IPS-18c (cell line): ENCODE measurements around the gene POP5.
A peak's percentile ranks its signal among the peaks of the same experiment; 100 is the strongest.
"Not testable (repeated sequence)": the region's sequence is repeated elsewhere in the genome, so short reads cannot be mapped to it uniquely, and the experiment has no call there.

Experiments used
- H3K4me3 ChIP-seq: 2 replicates; pipeline ENCODE4 v1.7.0; 2013; ENCODE audit warnings: low read depth, mild to moderate bottlenecking, low read length, moderate library complexity; ENCODE audit not compliant: insufficient read depth
- H3K9me3 ChIP-seq: one replicate; pipeline ENCODE4 v1.6.1; 2013; ENCODE audit warnings: mild to moderate bottlenecking, low read length, moderate library complexity; ENCODE audit not compliant: control insufficient read depth, insufficient read depth

POP5 gene, protein sequence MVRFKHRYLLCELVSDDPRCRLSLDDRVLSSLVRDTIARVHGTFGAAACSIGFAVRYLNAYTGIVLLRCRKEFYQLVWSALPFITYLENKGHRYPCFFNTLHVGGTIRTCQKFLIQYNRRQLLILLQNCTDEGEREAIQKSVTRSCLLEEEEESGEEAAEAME

DNA sequence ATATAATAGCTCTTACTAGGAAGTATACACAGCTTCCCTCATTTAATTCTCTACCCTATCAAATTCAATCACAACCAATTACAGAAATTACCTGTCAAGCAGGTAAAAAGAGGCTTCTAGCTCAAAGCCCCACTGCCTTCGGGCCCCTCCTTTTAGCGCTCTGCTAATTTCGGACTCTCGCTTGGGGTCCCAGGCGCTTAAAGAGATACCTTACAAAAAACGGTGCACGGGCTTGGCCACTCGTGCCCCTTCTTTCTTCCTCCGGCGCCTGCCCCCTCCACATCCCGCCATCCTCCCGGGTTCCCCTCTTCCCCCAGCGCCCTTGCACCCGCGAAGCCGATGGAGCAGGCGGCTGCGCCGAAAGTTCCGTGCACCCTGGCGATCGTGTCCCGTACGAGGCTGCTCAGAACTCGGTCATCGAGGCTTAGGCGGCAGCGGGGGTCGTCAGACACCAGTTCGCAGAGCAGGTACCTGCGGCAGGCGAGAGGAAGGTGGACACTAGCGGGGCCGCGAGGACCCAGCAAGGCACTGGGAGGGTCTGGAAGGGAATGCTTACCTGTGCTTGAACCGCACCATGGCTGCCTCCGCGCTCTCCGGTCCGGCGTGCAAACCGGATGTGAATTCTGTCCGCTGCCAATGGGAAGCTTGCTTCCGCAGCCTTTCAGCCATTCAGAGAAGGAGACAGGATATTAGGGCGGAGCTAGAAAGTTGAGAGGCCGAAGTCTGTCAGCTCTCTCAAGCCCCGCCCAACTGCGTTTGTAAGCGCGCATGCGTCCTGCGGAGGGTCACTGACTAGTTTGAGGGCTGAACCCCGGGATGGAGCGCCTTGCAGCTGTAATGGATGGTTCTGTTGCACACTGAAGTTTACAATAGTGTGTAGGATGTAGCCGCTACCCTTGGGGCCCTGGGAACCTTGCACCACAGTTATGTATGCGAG is at the start of gene POP5:
Gene POP5, minus strand, starts transcription at position 616 of the 937 bp plus-strand sequence. Its CDS starts 40 bp downstream, at position 576.
- peak within 1 kb of the TSS; percentile 86 for H3K4me3 ChIP-seq
- no peaks in the 10 kb centered on the region for H3K9me3 ChIP-seq

GRCh38 chr12:120630104-120630892 is 49.1 kb upstream of the POP5 start:
- H3K4me3 ChIP-seq, result no peak overlapping the region
- no peaks in the 10 kb centered on the region for H3K9me3 ChIP-seq

- H3K4me3 ChIP-seq, result no peak overlapping the region
- H3K9me3 ChIP-seq, result no peaks in the 10 kb centered on the region
Measured at GRCh38 chr12:120628919-120629318, 47.7 kb upstream of the POP5 start.

DNA sequence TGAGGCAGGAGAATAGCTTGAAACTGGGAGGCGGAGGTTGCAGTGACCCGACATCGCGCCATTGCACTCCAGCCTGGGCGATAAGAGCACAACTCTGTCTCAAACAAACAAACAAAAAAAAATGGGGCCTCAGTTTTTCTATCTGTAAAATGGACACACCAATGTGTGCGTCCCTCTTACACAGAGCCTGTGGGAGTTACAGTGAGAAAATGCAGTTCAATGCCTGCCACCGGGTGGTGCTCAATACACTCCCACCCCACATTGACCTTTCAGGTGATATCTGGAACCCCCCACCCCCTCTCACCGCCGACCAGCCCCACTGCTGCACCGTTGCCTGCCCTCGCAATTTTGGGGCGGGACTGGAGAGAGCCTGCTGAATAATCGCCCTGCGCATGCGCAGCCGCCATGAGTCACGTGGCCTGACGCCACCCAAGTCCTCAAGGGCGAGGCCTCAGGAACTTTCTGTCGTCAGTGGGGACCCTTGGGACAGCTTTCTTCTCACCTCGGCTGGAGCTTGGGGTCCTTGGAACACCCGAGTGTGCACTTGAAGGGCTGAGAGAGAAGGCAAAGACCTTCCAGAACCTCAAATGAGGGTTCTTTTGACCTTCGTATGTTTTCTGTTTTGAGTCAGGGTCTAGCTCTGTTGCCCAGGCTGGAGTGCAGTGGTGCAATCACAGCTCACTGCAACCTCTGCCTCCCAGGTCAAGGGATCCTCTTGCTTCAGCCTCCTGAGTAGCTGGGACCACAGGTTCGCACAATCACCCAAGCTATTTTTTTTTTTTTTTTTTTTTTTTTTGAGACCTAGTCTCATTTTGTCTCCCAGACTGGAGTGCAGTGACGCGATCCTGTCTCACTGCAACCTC is 44.6 kb upstream of the POP5 start:
- no peak overlapping the region; the same call in 1 of the 2 replicates for H3K4me3 ChIP-seq
- no peaks in the 10 kb centered on the region for H3K9me3 ChIP-seq

GRCh38 chr12:120620624-120621023 is 39.4 kb upstream of the POP5 start:
- H3K9me3 ChIP-seq, result no peaks in the 10 kb centered on the region
- H3K4me3 ChIP-seq, result no peak overlapping the region

DNA sequence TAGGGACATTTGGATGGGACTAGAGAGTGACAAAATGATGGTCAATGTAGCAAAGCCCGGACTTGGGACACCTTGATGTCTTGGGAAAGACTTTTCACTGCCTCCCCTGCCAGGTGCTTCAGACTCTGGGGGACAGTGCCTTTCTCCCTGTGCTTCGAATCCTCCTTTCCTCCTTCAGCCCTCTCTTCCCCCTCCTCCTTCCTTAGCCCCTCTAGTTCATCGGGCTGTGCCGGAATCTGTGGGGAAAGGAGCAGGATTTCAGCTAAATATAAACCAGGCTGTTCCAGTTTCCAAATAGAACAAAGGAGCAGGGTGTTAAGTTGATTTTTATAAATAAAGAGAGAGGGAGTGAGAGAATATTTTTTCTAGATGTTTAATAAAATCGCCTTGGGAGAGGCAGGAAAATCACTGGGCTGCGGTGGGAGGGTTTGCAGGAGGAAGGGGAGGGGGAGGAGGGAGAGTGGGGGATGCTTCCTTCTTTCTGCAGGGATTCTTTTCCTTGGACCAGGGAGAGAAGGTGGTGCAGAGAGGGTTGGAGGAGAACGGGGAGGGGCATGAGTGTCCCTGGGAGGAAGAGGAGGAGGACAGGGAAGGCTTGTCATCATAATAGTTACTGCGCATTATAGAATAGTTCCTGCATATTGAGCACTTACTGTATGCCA is 37.9 kb upstream of the POP5 start:
- Histone ChIP-seq H3K9me3 (no peaks in the 10 kb centered on the region), H3K4me3 (no peak overlapping the region)

DNA sequence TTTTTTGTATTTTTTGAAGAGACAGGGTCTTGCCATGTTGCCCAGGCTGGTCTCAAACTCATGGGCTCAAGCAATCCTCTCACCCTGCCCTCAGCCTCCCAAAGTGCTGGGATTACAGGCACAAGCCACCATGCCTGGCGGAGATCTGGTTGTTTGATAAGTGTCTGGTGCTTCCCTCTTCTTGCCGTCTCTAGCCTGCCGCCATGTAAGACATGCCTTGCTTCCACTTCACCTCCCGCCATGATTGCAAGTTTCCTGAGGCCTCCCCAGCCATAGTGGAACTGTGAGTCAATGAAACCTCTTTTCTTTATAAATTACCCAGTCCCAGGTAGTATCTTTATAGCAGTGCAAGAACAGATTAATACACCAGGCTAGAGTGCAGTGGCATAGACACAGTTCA is 36.6 kb upstream of the POP5 start:
- not testable (repeated sequence) for H3K4me3 ChIP-seq, H3K9me3 ChIP-seq

DNA sequence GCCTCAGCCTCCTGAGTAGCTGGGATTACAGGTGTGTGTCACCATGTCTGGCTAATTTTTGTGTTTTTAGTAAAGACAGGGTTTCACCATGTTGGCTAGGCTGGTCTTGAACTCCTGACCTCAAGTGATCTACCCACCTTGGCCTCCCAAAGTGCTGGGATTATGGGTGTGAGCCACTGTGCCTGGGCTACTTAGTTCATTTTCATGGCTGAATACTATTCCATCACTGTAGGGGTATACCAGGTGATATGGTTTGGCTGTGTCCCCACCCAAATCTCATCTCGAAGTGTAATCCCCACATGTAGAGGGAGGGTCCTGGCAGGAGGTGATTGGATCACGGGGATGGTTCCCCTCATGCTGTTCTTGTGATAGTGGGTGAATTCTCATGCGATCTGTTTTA is 36.0 kb upstream of the POP5 start:
- not testable (repeated sequence) for H3K4me3 ChIP-seq, H3K9me3 ChIP-seq

DNA sequence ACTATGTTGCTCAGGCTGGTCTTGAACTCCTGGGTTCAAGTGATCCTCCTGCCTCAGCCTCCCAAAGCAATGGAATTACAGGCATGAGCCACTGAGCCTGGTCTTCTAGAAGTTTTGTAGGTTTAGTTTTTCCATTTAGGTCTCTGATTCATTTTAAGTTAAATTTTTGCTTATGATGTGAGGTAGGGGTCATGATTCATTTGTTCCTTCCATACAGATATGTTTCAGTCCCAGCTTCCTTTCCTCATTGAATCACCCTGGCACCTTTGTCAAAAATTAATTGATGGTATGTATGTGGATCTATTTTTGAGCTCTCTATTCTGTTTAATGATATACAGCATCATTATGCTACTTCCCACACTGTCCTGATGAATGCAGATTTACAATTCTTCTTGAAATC is 33.6 kb upstream of the POP5 start:
- Histone ChIP-seq H3K9me3 (no peaks in the 10 kb centered on the region), H3K4me3 (no peak overlapping the region)

- H3K9me3 ChIP-seq, H3K4me3 ChIP-seq: not testable (repeated sequence)
Measured at GRCh38 chr12:120611534-120611933, 30.3 kb upstream of the POP5 start.

DNA sequence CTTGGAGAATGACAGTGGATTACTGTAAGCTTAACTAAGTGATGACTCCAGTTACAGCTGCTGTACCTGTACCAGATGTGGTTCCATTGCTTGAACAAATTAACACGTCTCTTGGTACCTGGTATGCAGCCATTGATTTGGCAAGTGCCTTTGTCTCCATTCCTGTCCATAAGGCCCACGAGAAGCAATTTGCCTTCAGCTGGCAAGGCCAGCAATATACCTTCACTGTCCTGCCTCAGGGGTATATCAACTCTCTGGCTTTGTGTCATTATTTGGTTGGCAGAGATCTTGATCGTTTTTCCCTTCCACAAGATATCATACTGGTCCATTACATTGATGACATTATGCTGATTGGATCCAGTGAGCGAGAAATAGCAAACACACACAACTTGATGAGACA is 29.4 kb upstream of the POP5 start:
- no peaks in the 10 kb centered on the region for H3K9me3 ChIP-seq
- H3K4me3 ChIP-seq, result no peak overlapping the region

GRCh38 chr12:120602416-120602815 is 21.2 kb upstream of the POP5 start:
- H3K4me3 ChIP-seq, H3K9me3 ChIP-seq: not testable (repeated sequence)

DNA sequence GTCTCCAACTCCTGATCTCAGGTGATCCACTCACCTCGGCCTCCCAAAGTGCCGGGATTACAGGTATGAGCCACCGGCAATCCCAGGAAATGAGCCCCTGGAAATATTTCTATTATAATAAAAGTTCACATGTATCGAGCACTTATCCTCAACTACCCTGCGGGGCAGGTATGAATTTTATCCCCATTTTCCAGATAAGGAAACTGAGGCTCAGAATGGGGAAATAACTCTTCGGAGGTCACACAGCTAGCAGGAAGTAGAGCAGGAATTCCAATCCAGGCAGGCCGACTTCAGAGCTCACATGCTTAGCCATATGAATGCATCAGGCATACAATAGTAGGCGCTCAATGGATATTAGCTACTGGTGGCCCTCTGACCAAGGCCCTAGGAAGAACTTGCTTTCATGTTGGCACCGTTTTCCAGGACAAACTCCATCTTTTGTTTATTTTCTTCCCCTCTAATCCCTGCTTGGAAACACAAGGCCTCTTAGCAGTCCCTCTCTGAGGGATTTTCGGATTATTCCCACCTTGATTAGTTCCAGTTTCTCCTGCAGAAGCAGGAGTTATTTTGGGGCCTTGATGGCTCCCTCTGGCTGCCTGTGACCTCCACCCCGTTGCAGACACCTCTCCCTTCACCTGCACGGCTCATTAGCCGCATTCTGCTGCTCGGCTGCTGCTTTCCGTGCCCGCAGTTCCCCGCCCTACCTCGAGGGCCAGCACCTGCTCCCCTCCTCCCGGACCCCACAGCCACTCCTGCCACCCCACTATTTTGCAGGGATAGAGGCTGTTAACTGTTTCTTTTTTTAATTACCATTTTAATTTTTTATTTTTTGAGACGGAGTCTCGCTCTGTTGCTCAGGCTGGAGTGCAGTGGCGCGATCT is 18.7 kb upstream of the POP5 start:
- Histone ChIP-seq H3K9me3 (no peaks in the 10 kb centered on the region), H3K4me3 (no peak overlapping the region)

GRCh38 chr12:120598674-120599463 is 17.7 kb upstream of the POP5 start:
- no peaks in the 10 kb centered on the region for H3K9me3 ChIP-seq
- no peak overlapping the region for H3K4me3 ChIP-seq

GRCh38 chr12:120597861-120598260 is 16.7 kb upstream of the POP5 start:
- Histone ChIP-seq H3K4me3 (no peak overlapping the region), H3K9me3 (no peaks in the 10 kb centered on the region)
